GM12878 (cell line): ENCODE measurements around the gene SRM. TPM values are rescaled to one million over a fixed set of nuclear protein-coding genes. Genes with fewer than 3 reads are reported as not detected.
A peak's percentile ranks its signal among the peaks of the same experiment; 100 is the strongest.

Experiments
- ATAC-seq: fragments of 200-7000 bp; cut with Tn5 transposase; 3 replicates; pipeline ENCODE4 v1.9.1; 2020; ENCODE audit warnings: mild to moderate bottlenecking, moderate library complexity
- BruUV-seq: library from RNA; stranded (reverse); fragments of 400-500 nt; replicated peaks from 2 replicates; lab custom pipeline; 2021; lab: Mats Ljungman, UMichigan
- CTCF ChIA-PET: fragments of 300-600 bp; sonication (Branson Sonifier 250); formaldehyde crosslinking; extraction: SDS; loops from one replicate; lab custom pipeline; 2021; ENCODE audit warnings: inconsistent platforms; lab: Yijun Ruan, JAX
- POLR2A ChIA-PET: fragments of 350-600 bp; formaldehyde crosslinking; extraction: SDS; loops from one replicate; lab custom pipeline; 2021; ENCODE audit warnings: inconsistent platforms; lab: Charles Lee
- RAD21 ChIA-PET: fragments of 300-600 bp; sonication (Branson Sonifier 250); formaldehyde crosslinking; loops from one replicate; lab custom pipeline; 2023; ENCODE audit warnings: antibody characterized with exemption; ENCODE audit not compliant: unreplicated experiment; lab: Charles Lee
- SMC1A ChIA-PET: fragments of 300-600 bp; sonication (Branson Sonifier 250); formaldehyde crosslinking; loops from one replicate; lab custom pipeline; 2023; ENCODE audit not compliant: unreplicated experiment, uncharacterized antibody; lab: Charles Lee
- DNase-seq: peaks from one replicate; pipeline ENCODE4 v3.0.0-alpha.2; 2011; ENCODE audit warnings: low read depth, low spot score
- FAIRE-seq: peaks from 3 replicates; lab custom pipeline; 2011; peaks lifted over from hg19 to GRCh38; lab: Jason Lieb, UNC
- H2AFZ ChIP-seq: 2 replicates; pipeline ENCODE4 v1.6.0; 2011; ENCODE audit warnings: low read depth, low read length, control low read depth; ENCODE audit not compliant: control insufficient read depth
- H3K27ac ChIP-seq: 2 replicates; pipeline ENCODE4 v1.5.1; 2011; ENCODE audit warnings: control low read depth; ENCODE audit not compliant: control insufficient read depth, insufficient read depth
- H3K27me3 ChIP-seq, 2 experiments: replicated peaks in 1 of 2; 2 replicates each; pipeline versions ENCODE4 v1.6.0 to v1.6.1; 2011; ENCODE audit warnings: low read length in 1 of 2; ENCODE audit not compliant: control insufficient read depth in 2 of 2, insufficient read depth in 2 of 2
- H3K36me3 ChIP-seq, 2 experiments: 2 replicates each; pipeline ENCODE4 v1.5.1; 2011; ENCODE audit warnings: low read length in 1 of 2; ENCODE audit not compliant: control insufficient read depth in 2 of 2, insufficient read depth in 2 of 2
- H3K4me1 ChIP-seq: 2 replicates; pipeline ENCODE4 v1.6.1; 2011; ENCODE audit warnings: mild to moderate bottlenecking, low read length, moderate library complexity, mixed read lengths; ENCODE audit not compliant: control insufficient read depth, insufficient read depth
- H3K4me2 ChIP-seq: 2 replicates; pipeline ENCODE4 v1.6.0; 2011; ENCODE audit warnings: control low read depth; ENCODE audit not compliant: control insufficient read depth, insufficient read depth
- H3K4me3 ChIP-seq: fragments of 200-600 bp; sonication (generic); 2 replicates; pipeline ENCODE4 v1.5.1; 2016
- H3K79me2 ChIP-seq: 2 replicates; pipeline ENCODE4 v1.6.0; 2011; ENCODE audit warnings: low read length; ENCODE audit not compliant: control insufficient read depth, insufficient read depth
- H3K9ac ChIP-seq: 2 replicates; pipeline ENCODE4 v1.8.0; 2011; ENCODE audit warnings: low read length, control low read depth, mixed read lengths; ENCODE audit not compliant: control insufficient read depth, insufficient read depth
- H3K9me3 ChIP-seq: replicated peaks from 3 replicates; pipeline ENCODE4 v1.5.1; 2011; ENCODE audit warnings: mild to moderate bottlenecking, low read length; ENCODE audit not compliant: control insufficient read depth, insufficient read depth
- H4K20me1 ChIP-seq: 2 replicates; pipeline ENCODE4 v1.6.0; 2011; ENCODE audit not compliant: control insufficient read depth, insufficient read depth
- DPF2 ChIP-seq: fragments of 450-650 bp; IDR thresholded peaks from 2 replicates; pipeline ENCODE4 v1.6.1; 2017; ENCODE audit warnings: mild to moderate bottlenecking
- E4F1 ChIP-seq: fragments of 450-650 bp; IDR thresholded peaks from 2 replicates; pipeline ENCODE4 v1.6.1; 2018; ENCODE audit warnings: borderline replicate concordance, mild to moderate bottlenecking; ENCODE audit not compliant: partially characterized antibody
- EED ChIP-seq: sonication (generic); IDR thresholded peaks from 2 replicates; pipeline ENCODE4 v1.6.1; 2016; ENCODE audit warnings: antibody characterized with exemption, low read depth
- GATAD2B ChIP-seq: fragments of 450-650 bp; conservative IDR thresholded peaks from 2 replicates; pipeline ENCODE4 v1.6.1; 2017; ENCODE audit warnings: low read depth, mild to moderate bottlenecking, moderate library complexity
- IRF5 ChIP-seq: fragments of 450-650 bp; IDR thresholded peaks from 2 replicates; pipeline ENCODE4 v1.6.1; 2017; ENCODE audit warnings: borderline replicate concordance
- MEF2B ChIP-seq: fragments of 450-650 bp; IDR thresholded peaks from 2 replicates; pipeline ENCODE4 v1.6.1; 2018; ENCODE audit warnings: mild to moderate bottlenecking, moderate library complexity; ENCODE audit not compliant: partially characterized antibody, poor library complexity, severe bottlenecking
- NBN ChIP-seq: fragments of 450-650 bp; IDR thresholded peaks from 2 replicates; pipeline ENCODE4 v1.6.1; 2016
- NFYA ChIP-seq: IDR thresholded peaks from 2 replicates; pipeline ENCODE4 v1.6.1; 2011; ENCODE audit warnings: low read depth, mild to moderate bottlenecking, low read length, improper control_type of control experiment, borderline replicate concordance
- NKRF ChIP-seq: fragments of 450-650 bp; conservative IDR thresholded peaks from 2 replicates; pipeline ENCODE4 v1.6.1; 2017; ENCODE audit warnings: mild to moderate bottlenecking, moderate library complexity
- SUZ12 ChIP-seq: fragments of 200-600 bp; sonication (generic); IDR thresholded peaks from one replicate; pipeline ENCODE4 v1.6.1; 2018; ENCODE audit warnings: antibody characterized with exemption, mild to moderate bottlenecking; ENCODE audit not compliant: unreplicated experiment
- YY1 ChIP-seq: IDR thresholded peaks from 2 replicates; pipeline ENCODE4 v1.6.1; 2011; ENCODE audit warnings: low read depth, mild to moderate bottlenecking, low read length
- ZNF687 ChIP-seq: fragments of 450-650 bp; IDR thresholded peaks from 2 replicates; pipeline ENCODE4 v1.6.1; 2017; ENCODE audit warnings: mild to moderate bottlenecking, moderate library complexity
- WGBS: methylation state at CpG from one replicate; pipeline ENCODE4 v1.1.6; 2016; ENCODE audit warnings: low lambda C conversion rate; ENCODE audit not compliant: insufficient replicate concordance, insufficient coverage; ENCODE audit errors: missing lambda C conversion rate; 5-methylcytosine and 5-hydroxymethylcytosine counted together
- in situ Hi-C: fragments of 300-500 bp; cut with MboI; formaldehyde crosslinking; loops from 9 replicates; pipeline ENCODE4 v1.14.3; 2018; ENCODE audit warnings: mixed read lengths
- intact Hi-C: fragments of 100-400 bp; cut with micrococcal nuclease; formaldehyde crosslinking; loops from one replicate; pipeline ENCODE4 v1.14.2; 2022; ENCODE audit not compliant: unreplicated experiment
- polyA plus RNA-seq, 11 experiments: library from polyadenylated mRNA; depleted of rRNA in 4 of 11; unstranded in 6 of 11; stranded (reverse) in 5 of 11; fragments of >200 nt; fragmentation: Nextera tagmentation in 4 of 11; fragmentation: Illumina TruSeq in 1 of 11; extraction: Ambion mirVana in 4 of 11; extraction: Trizol in 1 of 11; gene quantifications; 1 replicate in 1 of 11; 2 replicates in 10 of 11; pipeline versions ENCODE4 v1.2.1 to v1.2.3, GENCODE V29; 2011 to 2016; ENCODE audit warnings: inconsistent platforms in 2 of 11, missing spikeins in 2 of 11, low read depth in 1 of 11
- total RNA-seq, 4 experiments: library from RNA; depleted of rRNA in 3 of 4; stranded (reverse); fragments of >200 nt in 3 of 4; fragmentation: Illumina TruSeq in 1 of 4; extraction: Trizol in 1 of 4; gene quantifications; 2 replicates each; pipeline versions ENCODE4 v1.2.1 to v1.2.3, GENCODE V29; 2013 to 2021

Gene SRM
- total and polyA plus RNA-seq, 10 of the 15 experiments (the other 5 are each of a cell fraction or from before 2014, with no cell fraction given): 16.7 to 255 (median 81.2) TPM

GRCh38 chr1:11051781-11052511, 7.9 kb downstream of the SRM start:
- BruUV-seq: no TSS peak
- H3K27ac ChIP-seq: 0 out of 2 replicates have a peak overlapping the region, but pooled peaks have one; percentile 26
- H3K9ac ChIP-seq: no peak overlapping the region
- FAIRE-seq (peak; percentile 69), DNase-seq (no peak), ATAC-seq (peak; percentile 58)
- WGBS: 44% methylated on average over 19 of the region's 19 CpGs
- ChIA-PET POLR2A (interaction anchor here (0.7 kb wide), 1 partner anchor 984 kb away, joined by 3 read pairs; no protein-coding TSS in a partner anchor), CTCF (interaction anchor here (3.3 kb wide), 1 partner anchor 14 kb away, joined by 15 read pairs; no protein-coding TSS in a partner anchor), SMC1A (interaction anchor here (0.6 to 1.2 kb wide), 2 partner anchors 14 to 50 kb away, joined by 3 read pairs; no protein-coding TSS in a partner anchor), RAD21 (no interaction called here)
- in situ Hi-C loops (no loop called here), intact Hi-C loops (no loop called here)
- no peaks in the 10 kb centered on the region for H3K9me3 ChIP-seq
- no peaks in the 10 kb centered on the region for H3K27me3 ChIP-seq
- H3K4me3 ChIP-seq: no peak overlapping the region
- H2AFZ ChIP-seq: peak overlapping the region; percentile 81
- no peaks in the 10 kb centered on the region for H3K79me2 ChIP-seq
- peak overlapping the region; percentile 2; the same call in 1 of the 2 replicates for H3K4me2 ChIP-seq
- H4K20me1 ChIP-seq: no peaks in the 10 kb centered on the region
- peaks cover 12% of the 10 kb centered on the region for H3K4me1 ChIP-seq
- peaks cover 4% of the 10 kb centered on the region in 2 experiments; a peak in 3 of 4 replicates for H3K36me3 ChIP-seq
- TF ChIP-seq IRF5 (no peak), GATAD2B (no peak), EED (peak; percentile 18), DPF2 (no peak), SUZ12 (no peak), NBN (no peak), YY1 (0 out of 2 replicates have a peak, but pooled peaks have one; percentile 49), E4F1 (no peak), MEF2B (no peak), ZNF687 (0 out of 2 replicates have a peak, but pooled peaks have one; percentile 29), NFYA (no peak), NKRF (no peak)
